Uterus (tissue), 4 donors: ENCODE results near the gene MFSD6L. TPM values are rescaled to one million over a fixed set of nuclear protein-coding genes. Genes with fewer than 3 reads are reported as not detected.

Source experiments
- DNase-seq, 2 donors: peaks; one replicate each; pipeline ENCODE4 v3.0.0-alpha.2; 2019 to 2020
- H3K27ac ChIP-seq, 2 donors: fragments of 200-600 bp; sonication (generic); 1 replicate in 1 of 2; 2 replicates in 1 of 2; pipeline ENCODE4 v1.5.1; 2016 to 2018
- H3K27me3 ChIP-seq, 2 donors: fragments of 200-600 bp; sonication (generic); one replicate each; pipeline ENCODE4 v1.5.1; 2018 to 2019; ENCODE audit warnings: control low read depth in 1 of 2
- H3K36me3 ChIP-seq, 2 donors: fragments of 200-600 bp; sonication (generic); one replicate each; pipeline ENCODE4 v1.5.1; 2019; ENCODE audit warnings: control low read depth in 1 of 2
- H3K4me1 ChIP-seq, 2 donors: fragments of 200-600 bp; sonication (generic); one replicate each; pipeline ENCODE4 v1.5.1; 2018 to 2019; ENCODE audit warnings: control low read depth in 1 of 2
- H3K4me3 ChIP-seq, 2 donors: fragments of 200-600 bp; sonication (generic); 1 replicate in 1 of 2; 2 replicates in 1 of 2; pipeline ENCODE4 v1.5.1; 2018 to 2019; ENCODE audit warnings: mild to moderate bottlenecking in 1 of 2
- H3K9me3 ChIP-seq, 2 donors: fragments of 200-600 bp; sonication (generic); one replicate each; pipeline ENCODE4 v1.5.1; 2019; ENCODE audit warnings: control low read depth in 1 of 2
- POLR2A ChIP-seq, 2 donors: fragments of 450-650 bp; IDR thresholded peaks; one replicate each; pipeline ENCODE4 v1.6.1; 2016; ENCODE audit warnings: antibody characterized with exemption in 2 of 2, mild to moderate bottlenecking in 1 of 2, moderate library complexity in 1 of 2
- intact Hi-C: fragments of 100-400 bp; cut with DNase I; formaldehyde crosslinking; loops from one replicate; pipeline ENCODE4 v1.15.1; 2023; ENCODE audit warnings: low total_unique reads
- total RNA-seq, 4 donors: library from RNA; depleted of rRNA in 3 of 4; stranded (reverse); fragments of >200 nt in 3 of 4; gene quantifications; one replicate each; pipeline versions ENCODE4 v1.1.0 to v1.2.4, GENCODE V29; 2014 to 2023
- TF ChIP-seq, protein P1 (sequence below), 4 experiments: fragments of 200-600 bp in 2 of 4; fragments of 450-650 bp in 2 of 4; sonication (generic) in 2 of 4; IDR thresholded peaks; one replicate each; pipeline ENCODE4 v1.5.1; 2016 to 2019; ENCODE audit warnings: antibody characterized with exemption in 4 of 4, mild to moderate bottlenecking in 2 of 4, moderate library complexity in 1 of 4
- donor health status: DM: yes; HTN: yes; CAD: no.

The MFSD6L gene
- total RNA-seq, 4 donors from 2014 or later = 2.4 TPM; not detected in 3

DNA sequence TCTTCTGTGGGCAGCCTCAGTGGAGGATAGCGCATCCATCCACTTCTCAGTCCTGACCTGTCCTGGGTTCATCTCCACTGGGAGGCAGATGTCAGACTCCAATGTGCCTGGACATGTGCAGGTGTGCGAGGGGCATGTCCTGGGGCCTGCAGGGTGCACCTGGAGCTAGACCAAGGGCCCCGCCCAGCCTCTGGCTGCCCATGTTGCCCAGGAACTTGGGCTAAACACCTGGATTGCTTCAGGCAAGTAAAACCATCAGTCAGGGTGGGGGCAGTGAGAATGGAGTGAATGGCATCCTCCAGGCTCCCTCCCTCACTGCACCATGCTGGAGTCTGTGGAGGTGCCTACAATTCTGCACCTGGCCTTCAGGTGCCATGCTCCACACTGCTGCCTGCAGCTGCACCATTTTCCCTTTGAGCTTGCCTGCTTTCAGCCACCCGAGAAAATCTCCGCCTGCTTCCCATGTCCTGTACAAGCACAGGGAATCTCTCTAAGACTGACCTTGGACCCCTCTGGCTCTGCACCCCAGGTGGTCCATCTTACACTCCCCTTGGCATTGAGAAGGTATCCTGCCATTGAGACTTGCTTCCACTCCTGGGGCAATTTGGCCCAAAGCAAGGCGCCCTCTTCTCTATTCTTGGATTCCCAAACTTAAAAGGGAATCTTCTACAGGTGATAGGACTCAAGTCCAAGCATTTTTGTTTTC, 2.1 kb upstream of the MFSD6L start:
- no peak for DNase-seq
- no peaks in the 10 kb centered on the region for H3K36me3 ChIP-seq
- H3K9me3 ChIP-seq = no peaks in the 10 kb centered on the region
- no peaks in the 10 kb centered on the region for H3K4me1 ChIP-seq
- no peaks in the 10 kb centered on the region for H3K27me3 ChIP-seq
- no peak for TF ChIP-seq POLR2A (IDR thresholded peaks at IDR 0.05)
- TF ChIP-seq, protein P1, sequence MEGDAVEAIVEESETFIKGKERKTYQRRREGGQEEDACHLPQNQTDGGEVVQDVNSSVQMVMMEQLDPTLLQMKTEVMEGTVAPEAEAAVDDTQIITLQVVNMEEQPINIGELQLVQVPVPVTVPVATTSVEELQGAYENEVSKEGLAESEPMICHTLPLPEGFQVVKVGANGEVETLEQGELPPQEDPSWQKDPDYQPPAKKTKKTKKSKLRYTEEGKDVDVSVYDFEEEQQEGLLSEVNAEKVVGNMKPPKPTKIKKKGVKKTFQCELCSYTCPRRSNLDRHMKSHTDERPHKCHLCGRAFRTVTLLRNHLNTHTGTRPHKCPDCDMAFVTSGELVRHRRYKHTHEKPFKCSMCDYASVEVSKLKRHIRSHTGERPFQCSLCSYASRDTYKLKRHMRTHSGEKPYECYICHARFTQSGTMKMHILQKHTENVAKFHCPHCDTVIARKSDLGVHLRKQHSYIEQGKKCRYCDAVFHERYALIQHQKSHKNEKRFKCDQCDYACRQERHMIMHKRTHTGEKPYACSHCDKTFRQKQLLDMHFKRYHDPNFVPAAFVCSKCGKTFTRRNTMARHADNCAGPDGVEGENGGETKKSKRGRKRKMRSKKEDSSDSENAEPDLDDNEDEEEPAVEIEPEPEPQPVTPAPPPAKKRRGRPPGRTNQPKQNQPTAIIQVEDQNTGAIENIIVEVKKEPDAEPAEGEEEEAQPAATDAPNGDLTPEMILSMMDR (IDR thresholded peaks at IDR 0.05) = no peak
- intact Hi-C loops = no loop called here
- H3K27ac ChIP-seq = no peak overlapping the region
- H3K4me3 ChIP-seq = no peak overlapping the region

GRCh38 chr17:8800656-8801055, 1.5 kb upstream of the MFSD6L start:
- no peaks in the 10 kb centered on the region for H3K9me3 ChIP-seq
- H3K4me1 ChIP-seq = no peaks in the 10 kb centered on the region
- TF ChIP-seq, protein P1 (IDR thresholded peaks at IDR 0.05) = no peak
- TF ChIP-seq POLR2A (IDR thresholded peaks at IDR 0.05) = no peak
- no peaks in the 10 kb centered on the region for H3K36me3 ChIP-seq
- no peak overlapping the region for H3K27ac ChIP-seq
- no peak overlapping the region for H3K4me3 ChIP-seq
- no peaks in the 10 kb centered on the region for H3K27me3 ChIP-seq
- intact Hi-C loops = no loop called here
- no peak for DNase-seq

DNA sequence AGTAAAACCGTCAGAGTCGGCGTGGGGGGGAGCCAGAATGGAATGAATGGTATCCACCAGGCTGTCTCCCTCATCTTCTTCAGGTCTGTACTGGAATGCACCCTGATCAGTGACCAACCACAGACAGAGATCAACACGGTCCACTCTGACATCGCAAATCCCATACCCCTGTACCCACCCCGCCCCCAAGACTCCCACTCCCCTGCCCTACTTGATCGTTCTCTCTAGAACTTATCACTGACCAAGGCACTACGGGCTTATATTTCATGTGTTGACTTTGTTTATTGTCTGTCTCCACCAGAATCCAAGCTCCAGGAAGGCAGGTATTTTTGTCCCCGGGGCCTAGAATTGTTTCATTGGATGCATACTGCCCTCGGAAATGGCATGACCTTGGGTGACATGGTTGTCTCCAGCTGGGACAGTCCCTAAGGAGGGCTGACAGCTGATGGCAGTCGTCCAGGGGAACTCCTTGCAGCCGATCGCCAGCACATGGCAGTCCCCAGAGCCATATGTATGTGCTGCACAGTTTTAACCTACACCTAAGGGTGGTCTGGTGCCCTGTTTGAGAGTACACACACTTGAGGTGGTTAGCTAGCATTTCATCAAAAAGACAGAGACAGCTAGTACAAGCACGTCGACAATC, 526 bp upstream of the MFSD6L start:
- H3K27ac ChIP-seq = no peak overlapping the region
- H3K4me3 ChIP-seq = no peak overlapping the region
- intact Hi-C loops = no loop called here

DNA sequence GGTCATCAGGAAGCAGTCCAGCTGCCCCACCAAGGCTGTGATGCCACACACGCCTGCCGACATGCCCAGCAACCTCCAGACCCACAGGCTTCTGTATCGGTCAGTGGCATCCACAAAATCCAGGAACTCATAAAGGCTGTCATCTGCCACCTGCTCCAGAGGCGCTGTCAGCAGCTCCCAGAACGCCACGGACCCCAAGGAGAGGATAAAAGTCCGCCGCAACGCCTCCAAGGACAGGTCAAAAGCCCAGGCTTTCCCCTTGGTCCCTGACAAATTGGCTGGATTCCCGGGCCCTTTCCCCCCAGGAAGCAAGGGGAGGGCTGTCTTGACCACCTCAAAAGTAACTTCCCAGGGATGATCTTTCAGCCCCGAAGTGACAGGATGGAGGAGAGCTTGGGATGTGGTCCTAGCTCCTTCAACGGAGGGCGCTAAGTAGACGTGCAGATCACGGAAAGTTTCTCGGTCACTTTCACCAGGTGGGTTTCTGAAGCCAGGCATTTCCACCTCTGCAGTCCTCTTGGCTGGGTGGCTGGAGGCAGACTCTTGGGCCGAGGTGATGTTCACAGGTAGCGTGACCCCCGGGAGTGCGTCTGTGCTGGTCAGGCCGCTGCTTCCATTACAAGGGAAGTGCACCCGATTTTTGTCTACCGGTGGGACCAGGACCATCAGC, 854 bp downstream of the MFSD6L start:
- no peaks in the 10 kb centered on the region for H3K27me3 ChIP-seq
- DNase-seq = no peak
- H3K4me3 ChIP-seq = no peak overlapping the region
- intact Hi-C loops = no loop called here
- H3K9me3 ChIP-seq = no peaks in the 10 kb centered on the region
- no peaks in the 10 kb centered on the region for H3K4me1 ChIP-seq
- no peaks in the 10 kb centered on the region for H3K36me3 ChIP-seq
- no peak overlapping the region for H3K27ac ChIP-seq
- TF ChIP-seq, protein P1 (IDR thresholded peaks at IDR 0.05) = no peak
- TF ChIP-seq POLR2A (IDR thresholded peaks at IDR 0.05) = no peak

More for the DNA sequence above, 526 bp upstream of the MFSD6L start:
- DNase-seq = no peak
- no peaks in the 10 kb centered on the region for H3K27me3 ChIP-seq
- H3K4me1 ChIP-seq = no peaks in the 10 kb centered on the region
- H3K36me3 ChIP-seq = no peaks in the 10 kb centered on the region
- no peaks in the 10 kb centered on the region for H3K9me3 ChIP-seq
- TF ChIP-seq POLR2A (IDR thresholded peaks at IDR 0.05) = no peak
- TF ChIP-seq, protein P1 (IDR thresholded peaks at IDR 0.05) = no peak

DNA sequence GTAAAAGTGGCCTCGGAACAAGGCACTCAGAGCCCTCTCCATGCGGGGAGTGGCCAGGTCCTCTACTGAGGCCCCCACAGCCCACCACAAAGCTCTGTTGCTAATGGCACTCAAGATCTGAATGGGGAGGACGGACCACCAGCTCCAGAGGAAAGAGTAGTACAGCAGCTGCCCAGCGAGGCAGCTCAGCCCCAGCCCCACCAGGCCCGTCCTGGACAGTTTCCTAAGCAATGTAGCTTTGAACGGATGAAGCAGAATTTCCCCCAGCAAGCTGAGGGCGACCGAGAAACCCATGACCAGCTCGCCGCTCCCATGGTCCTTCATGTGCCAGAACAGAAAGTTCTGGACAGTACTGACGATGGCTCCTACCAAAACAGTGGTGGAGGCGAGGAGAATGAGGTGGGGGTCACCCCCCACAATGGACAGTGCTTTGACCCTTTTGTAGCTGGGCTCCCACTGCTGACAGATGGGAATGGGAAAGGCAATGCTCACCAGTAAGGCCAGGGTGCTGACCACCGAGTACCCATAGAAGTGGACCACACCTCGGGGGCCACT, 1.5 kb downstream of the MFSD6L start:
- no peak for TF ChIP-seq POLR2A (IDR thresholded peaks at IDR 0.05)
- TF ChIP-seq, protein P1 (IDR thresholded peaks at IDR 0.05) = no peak
- no peak for DNase-seq
- Histone ChIP-seq H3K27ac (no peak overlapping the region), H3K27me3 (no peaks in the 10 kb centered on the region), H3K4me3 (no peak overlapping the region), H3K9me3 (no peaks in the 10 kb centered on the region), H3K36me3 (no peaks in the 10 kb centered on the region), H3K4me1 (no peaks in the 10 kb centered on the region)
- intact Hi-C loops = no loop called here
